ENCODE results near the gene ITIH2. TPM values are rescaled to one million over a fixed set of nuclear protein-coding genes. Genes with fewer than 3 reads are reported as not detected.
"Not testable (repeated sequence)": the region's sequence is repeated elsewhere in the genome, so short reads cannot be mapped to it uniquely, and the experiment has no call there.

Gene ITIH2
- total RNA-seq, 4 donors from 2014 or later: not detected

DNA sequence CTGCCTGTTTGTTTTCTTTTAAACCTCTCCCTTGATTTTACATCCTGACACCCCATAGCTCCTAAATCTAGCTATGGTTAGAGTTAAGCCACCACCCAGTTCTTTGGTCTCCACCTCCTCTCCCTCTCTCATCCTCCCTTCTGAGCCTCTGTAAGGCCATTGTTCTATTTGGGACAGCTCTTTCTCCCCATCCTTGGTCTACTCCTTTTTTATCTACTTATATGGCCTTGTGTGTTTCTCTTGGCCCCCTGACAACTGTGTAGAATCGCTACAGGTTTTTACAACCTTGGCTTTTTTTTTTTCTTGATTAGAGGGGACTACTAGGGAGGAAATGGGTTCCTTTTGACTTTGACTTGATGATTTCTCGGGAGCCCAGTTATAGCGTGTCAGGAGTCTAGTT is 33.0 kb upstream of the ITIH2 start:
- WGBS, 2 donors (ENCODE audit: low coverage in 1 of 2): 71 to 78% methylated on average over 3 of the region's 3 CpGs
- no peaks in the 10 kb centered on the region for H3K27me3 ChIP-seq
- H3K36me3 ChIP-seq: no peaks in the 10 kb centered on the region
- peaks cover 0 to 28% (median 4%) of the 10 kb centered on the region in 3 donors for H3K4me1 ChIP-seq
- no peak overlapping the region for H3K27ac ChIP-seq
- H3K9me3 ChIP-seq: no peaks in the 10 kb centered on the region
- no peak for TF ChIP-seq POLR2AphosphoS5 (IDR thresholded peaks at IDR 0.05)
- no peak for TF ChIP-seq EP300 (IDR thresholded peaks at IDR 0.05)
- TF ChIP-seq POLR2A (IDR thresholded peaks at IDR 0.05): no peak
- ATAC-seq: no peak
- no peak overlapping the region for H3K4me3 ChIP-seq

DNA sequence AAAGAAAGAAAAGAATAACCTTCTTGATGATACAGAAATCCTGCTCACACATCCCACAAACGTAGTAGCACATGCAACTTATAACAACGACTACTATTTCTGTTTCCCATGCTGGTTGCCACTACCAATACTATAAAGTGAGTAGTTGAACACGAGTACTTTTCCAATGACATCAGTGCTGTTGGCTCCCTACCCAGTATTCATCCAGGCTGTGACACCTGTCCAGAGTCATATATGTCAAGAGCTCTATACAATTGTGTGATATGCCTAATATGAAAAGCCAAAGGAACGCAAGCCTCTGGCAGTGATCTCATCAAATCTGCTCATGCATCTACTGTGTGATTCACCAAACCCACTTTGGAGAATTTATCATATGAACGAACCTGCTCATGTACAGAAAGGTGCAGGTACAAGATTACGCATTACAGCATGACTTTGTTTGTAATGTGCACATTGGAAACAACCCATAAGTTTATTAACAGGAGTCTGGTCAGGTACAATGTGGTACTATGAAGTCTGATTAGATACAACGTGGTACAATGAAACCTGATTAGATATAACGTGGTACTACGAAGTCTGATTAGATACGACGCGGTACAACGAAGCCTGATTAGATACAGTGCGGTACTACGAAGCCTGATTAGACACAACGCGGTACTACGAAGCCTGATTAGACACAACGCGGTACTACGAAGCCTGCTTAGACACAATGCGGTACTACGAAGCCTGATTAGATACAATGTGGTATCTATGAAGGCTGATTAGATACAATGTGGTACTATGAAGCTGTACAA is 30.6 kb upstream of the ITIH2 start:
- no peak for ATAC-seq

DNA sequence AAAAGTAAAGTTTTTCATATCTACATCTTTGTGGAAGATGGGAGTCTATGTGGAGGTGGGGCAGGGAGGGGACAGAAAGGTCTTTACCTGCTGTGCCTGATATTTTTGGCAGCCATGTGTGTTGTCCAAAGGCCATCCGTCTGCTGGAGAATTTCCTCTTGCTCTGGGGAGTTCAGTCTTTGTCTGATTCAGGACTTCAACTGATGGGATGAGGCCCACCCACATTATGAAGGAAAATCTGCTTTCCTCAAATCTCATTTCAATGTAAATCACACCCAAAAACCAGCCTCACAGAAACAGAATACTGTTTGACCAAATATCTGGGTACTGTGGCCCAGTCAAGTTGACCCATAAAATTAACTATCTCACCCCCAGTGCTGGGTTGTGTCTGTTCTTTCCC is 23.9 kb upstream of the ITIH2 start:
- H3K4me1 ChIP-seq: no peaks in the 10 kb centered on the region
- H3K27me3 ChIP-seq: no peaks in the 10 kb centered on the region
- TF ChIP-seq POLR2AphosphoS5 (IDR thresholded peaks at IDR 0.05) (no peak), EP300 (IDR thresholded peaks at IDR 0.05) (no peak), CTCF (IDR thresholded peaks at IDR 0.05) (no peak), POLR2A (IDR thresholded peaks at IDR 0.05) (no peak)
- 71 to 83% methylated on average over 1 of the region's 1 CpG for WGBS, 2 donors (ENCODE audit: low coverage in 1 of 2)
- H3K4me3 ChIP-seq: no peak overlapping the region
- no peak overlapping the region for H3K27ac ChIP-seq
- ATAC-seq: no peak
- H3K9me3 ChIP-seq: no peaks in the 10 kb centered on the region
- H3K36me3 ChIP-seq: no peaks in the 10 kb centered on the region

More for the DNA sequence above, 30.6 kb upstream of the ITIH2 start:
- no peaks in the 10 kb centered on the region for H3K27me3 ChIP-seq
- no peak for TF ChIP-seq EP300 (IDR thresholded peaks at IDR 0.05)
- no peak for TF ChIP-seq CTCF (IDR thresholded peaks at IDR 0.05)
- TF ChIP-seq POLR2A (IDR thresholded peaks at IDR 0.05): no peak
- no peak for TF ChIP-seq POLR2AphosphoS5 (IDR thresholded peaks at IDR 0.05)
- no peaks in the 10 kb centered on the region for H3K9me3 ChIP-seq
- H3K27ac ChIP-seq: no peak overlapping the region
- no peaks in the 10 kb centered on the region for H3K36me3 ChIP-seq
- 80 to 88% methylated on average over 20 to 23 of the region's 23 CpGs for WGBS, 2 donors (ENCODE audit: low coverage in 1 of 2)
- H3K4me1 ChIP-seq: peaks cover 0 to 9% (median 0%) of the 10 kb centered on the region in 3 donors
- H3K4me3 ChIP-seq: no peak overlapping the region

GRCh38 chr10:7680078-7680477 is 23.0 kb upstream of the ITIH2 start:
- not testable (repeated sequence) for H3K9me3 ChIP-seq, H3K36me3 ChIP-seq, H3K27ac ChIP-seq, H3K4me3 ChIP-seq, H3K4me1 ChIP-seq, H3K27me3 ChIP-seq, ATAC-seq
- WGBS, 2 donors (ENCODE audit: low coverage in 1 of 2): 67 to 72% methylated on average over 4 to 5 of the region's 5 CpGs

DNA sequence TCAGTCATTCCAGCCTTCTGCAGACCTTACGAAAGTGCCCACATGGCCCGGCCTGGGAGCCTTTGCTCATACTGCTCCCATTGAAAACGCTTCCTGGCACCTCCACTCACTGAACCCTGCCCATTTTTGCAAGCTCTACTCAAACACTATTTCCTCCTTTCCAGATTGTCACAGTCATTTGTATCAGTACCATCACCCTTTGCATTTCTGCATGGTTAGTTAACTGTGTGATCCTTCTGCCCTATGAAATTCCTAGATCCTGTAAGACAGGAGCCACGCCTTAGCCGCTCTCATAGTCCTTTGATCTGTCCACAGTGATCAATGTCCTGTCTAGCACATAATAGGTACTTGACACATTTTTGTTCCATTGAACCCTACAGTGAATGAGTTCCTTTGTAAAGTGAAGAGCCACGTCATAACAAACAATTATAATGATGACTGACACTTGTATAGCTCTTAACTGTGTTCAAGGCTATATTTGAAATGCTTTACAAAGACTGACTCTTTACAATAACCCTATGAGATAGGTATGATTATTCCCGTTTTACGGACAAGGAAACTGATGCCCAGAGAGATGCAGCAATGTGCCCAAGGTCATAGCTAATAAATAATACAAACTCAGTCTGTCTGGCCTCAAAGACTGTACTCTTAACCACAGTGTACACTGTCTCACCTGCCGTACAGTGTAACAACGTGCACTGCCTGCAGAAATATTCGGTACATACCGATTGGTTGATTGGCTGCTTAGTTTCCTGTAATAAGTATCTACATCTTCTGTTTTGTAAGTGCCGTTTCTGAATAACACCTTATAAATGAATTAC is 16.6 kb upstream of the ITIH2 start:
- Histone ChIP-seq H3K36me3 (no peaks in the 10 kb centered on the region), H3K27ac (no peak overlapping the region), H3K9me3 (no peaks in the 10 kb centered on the region), H3K4me3 (no peak overlapping the region), H3K4me1 (peaks cover 0 to 6% (median 0%) of the 10 kb centered on the region in 3 donors), H3K27me3 (no peaks in the 10 kb centered on the region)
- 75 to 83% methylated on average over 12 to 13 of the region's 13 CpGs for WGBS, 2 donors (ENCODE audit: low coverage in 1 of 2)
- ATAC-seq: no peak
- TF ChIP-seq CTCF (IDR thresholded peaks at IDR 0.05): no peak
- no peak for TF ChIP-seq POLR2A (IDR thresholded peaks at IDR 0.05)
- no peak for TF ChIP-seq EP300 (IDR thresholded peaks at IDR 0.05)
- no peak for TF ChIP-seq POLR2AphosphoS5 (IDR thresholded peaks at IDR 0.05)

Measured in gastroesophageal sphincter (tissue), 4 donors.